Right lung (tissue), 5 donors: ENCODE data around the gene MYL11. TPM values are rescaled to one million over a fixed set of nuclear protein-coding genes. Genes with fewer than 3 reads are reported as not detected.
A peak's percentile ranks its signal among the peaks of the same experiment; 100 is the strongest.
"Not testable (repeated sequence)": the region's sequence is repeated elsewhere in the genome, so short reads cannot be mapped to it uniquely, and the experiment has no call there.

Source experiments
- DNase-seq, 2 donors: peaks; one replicate each; pipeline ENCODE4 v3.0.0-alpha.2; 2013
- polyA plus RNA-seq, 5 donors: library from polyadenylated mRNA; unstranded; fragments of 120-200 nt; gene quantifications; one replicate each; pipeline versions ENCODE4 v1.2.1 to v1.2.3, GENCODE V29; 2013; ENCODE audit warnings: inconsistent platforms in 1 of 5, low replicate concordance in 1 of 5; ENCODE audit not compliant: insufficient read length in 5 of 5, insufficient read depth in 1 of 5

The MYL11 gene
- polyA plus RNA-seq, 5 donors = 0.24 to 353 (median 6.6) TPM; not detected in 1

DNA sequence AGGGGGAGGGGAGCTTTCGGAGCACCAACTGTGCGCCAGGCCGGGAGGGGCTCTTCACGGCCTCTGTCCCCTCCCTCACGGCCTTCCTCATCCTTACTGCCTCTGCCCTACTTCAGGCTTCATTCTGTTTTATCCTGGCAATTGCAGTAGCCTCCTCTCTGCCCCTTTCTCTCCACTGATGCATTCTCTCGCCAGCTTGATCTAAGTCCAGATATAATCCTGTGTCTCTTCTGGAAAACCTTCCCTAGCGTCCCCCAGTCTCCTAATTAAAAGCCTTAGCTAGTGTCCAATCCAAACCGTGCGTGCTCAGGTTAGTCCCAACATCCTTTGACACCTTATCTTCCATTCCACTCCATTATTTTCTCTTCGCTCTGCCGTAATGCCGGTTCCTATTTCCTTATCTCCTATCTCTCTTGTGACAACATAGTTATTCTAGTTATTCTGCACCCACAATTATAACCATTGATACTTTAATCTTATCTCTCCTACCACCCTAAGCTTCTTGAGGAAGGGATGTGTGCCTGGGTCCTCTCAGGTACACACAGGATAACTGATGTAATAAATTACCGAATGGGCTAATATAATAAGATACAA is 21.5 kb downstream of the MYL11 start:
- no peak for DNase-seq

DNA sequence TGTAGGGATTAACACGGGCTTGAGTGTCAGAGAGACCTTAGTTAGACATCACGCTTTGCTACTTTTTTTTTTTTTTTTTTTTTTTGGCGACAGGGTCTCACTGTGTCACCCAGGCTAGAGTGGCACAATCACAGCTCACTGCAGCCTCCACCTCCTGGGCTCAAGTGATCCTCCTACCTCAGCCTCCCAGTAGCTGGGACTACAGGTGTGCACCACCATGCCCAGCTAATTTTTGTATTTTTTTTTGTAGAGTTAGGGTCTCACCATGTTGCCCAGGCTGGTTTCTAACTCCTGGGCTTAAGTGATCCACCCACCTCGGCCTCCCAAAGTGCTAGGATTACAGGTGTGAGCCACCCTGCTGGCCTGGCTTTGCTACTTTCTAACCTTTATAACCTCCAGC is 22.0 kb downstream of the MYL11 start:
- DNase-seq = not testable (repeated sequence)

DNA sequence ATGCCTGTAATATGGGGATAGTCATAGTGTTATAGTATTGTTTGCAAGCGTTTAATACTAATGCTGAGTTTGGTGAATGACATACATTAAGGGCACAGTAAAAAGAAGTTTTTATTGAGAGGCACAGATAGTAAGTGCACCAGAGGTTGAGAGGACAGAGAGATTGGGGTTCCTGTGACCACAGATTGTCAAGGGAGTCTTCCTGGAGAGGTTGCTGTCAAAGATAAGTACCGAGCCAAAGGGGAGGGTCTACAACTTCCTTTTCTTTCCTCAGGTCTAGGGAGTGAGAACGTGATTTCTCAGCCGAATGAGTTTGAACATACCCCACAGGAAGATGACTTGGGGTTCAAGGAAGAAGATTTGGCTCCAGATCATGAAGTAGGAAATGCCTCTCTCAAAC is 22.5 kb downstream of the MYL11 start:
- no peak for DNase-seq

DNA sequence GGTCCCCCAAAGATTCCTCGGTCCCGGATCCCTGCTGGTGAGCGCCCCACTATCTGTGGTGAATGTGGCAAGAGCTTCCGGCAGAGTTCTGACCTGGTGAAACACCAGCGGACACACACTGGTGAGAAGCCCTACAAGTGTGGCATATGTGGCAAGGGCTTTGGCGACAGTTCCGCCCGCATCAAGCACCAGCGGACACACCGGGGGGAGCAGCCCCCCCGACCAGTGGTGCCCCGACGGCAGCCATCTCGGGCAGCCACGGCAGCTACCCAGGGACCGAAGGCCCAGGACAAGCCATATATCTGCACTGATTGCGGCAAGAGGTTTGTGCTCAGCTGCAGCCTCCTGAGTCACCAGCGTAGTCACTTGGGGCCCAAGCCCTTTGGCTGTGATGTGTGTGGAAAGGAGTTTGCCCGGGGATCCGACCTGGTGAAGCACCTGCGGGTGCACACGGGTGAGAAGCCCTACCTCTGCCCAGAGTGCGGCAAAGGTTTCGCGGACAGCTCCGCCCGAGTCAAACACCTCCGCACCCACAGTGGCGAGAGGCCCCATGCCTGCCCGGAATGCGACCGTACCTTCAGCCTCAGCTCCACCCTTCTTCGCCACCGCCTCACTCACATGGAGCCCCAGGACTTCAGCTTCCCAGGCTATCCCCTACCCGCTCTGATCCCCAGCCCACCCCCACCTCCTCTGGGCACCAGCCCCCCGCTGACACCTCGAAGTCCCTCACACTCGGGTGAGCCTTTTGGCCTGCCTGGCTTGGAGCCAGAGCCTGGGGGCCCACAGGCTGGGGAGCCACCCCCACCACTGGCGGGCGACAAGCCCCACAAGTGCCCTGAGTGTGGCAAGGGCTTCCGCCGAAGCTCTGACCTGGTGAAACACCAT is 23.4 kb downstream of the MYL11 start:
- no peak for DNase-seq

DNA sequence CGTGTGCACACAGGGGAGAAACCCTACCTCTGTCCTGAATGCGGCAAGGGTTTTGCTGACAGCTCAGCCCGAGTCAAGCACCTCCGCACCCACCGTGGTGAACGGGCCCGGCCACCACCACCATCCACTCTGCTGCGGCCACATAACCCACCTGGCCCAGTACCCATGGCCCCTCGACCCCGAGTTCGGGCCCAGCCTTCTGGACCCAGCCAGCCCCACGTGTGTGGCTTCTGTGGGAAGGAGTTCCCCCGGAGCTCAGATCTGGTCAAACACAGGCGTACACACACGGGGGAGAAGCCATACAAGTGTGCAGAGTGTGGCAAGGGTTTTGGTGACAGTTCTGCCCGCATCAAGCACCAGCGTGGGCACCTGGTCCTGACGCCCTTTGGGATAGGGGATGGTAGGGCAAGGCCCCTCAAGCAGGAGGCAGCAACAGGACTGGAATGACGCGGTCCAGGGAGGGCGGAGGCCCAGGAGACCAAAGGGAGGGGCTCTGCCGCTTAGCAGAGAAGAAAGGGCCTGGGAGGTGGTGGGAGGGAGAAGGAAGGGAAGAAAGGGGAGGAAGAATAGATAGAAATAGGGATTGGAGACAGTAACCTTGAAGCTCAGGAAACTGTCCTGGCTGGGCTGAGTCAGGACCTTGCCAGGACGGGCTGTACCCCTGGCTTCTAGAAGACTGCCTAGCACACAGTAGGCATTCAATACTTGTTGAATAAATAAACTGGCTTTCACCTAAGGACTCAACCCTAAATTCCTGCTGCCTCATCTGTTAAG is 24.2 kb downstream of the MYL11 start:
- no peak for DNase-seq

DNA sequence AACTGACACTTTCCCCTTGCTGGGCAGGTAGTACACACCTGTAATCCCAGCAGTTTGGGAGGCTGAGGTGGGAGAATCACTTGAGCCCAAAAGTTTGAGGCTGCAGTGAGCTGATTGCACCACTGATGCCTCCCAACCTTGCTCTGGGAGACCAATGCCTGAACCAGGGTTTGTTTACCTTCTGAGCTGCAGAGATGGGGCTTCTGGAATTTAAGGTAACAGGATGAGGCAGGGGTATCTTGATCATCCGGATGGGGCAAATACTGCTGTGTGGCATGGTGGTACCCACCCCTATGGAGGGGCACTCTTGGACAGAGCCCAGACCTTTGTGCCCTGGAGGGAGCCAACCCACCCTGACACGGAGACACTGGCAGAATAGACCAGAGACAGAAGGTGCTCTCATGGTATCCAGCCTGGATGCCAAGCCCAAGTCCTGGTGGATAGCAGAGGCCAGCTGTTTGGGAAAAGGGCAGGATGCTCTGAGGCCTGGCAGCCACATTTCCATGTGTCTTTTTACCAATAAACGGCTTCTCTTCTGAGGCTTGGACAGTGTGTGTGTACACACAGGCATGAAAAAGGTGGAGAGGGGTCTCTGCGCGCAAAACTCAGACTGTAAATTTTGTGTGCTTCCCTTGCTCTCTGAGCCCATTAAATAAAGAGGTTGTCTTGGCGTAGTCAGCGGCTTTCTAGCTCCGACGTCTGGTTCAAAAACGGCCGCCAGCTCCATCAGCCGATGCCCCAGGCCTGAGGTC is 25.0 kb downstream of the MYL11 start:
- no peak for DNase-seq

DNA sequence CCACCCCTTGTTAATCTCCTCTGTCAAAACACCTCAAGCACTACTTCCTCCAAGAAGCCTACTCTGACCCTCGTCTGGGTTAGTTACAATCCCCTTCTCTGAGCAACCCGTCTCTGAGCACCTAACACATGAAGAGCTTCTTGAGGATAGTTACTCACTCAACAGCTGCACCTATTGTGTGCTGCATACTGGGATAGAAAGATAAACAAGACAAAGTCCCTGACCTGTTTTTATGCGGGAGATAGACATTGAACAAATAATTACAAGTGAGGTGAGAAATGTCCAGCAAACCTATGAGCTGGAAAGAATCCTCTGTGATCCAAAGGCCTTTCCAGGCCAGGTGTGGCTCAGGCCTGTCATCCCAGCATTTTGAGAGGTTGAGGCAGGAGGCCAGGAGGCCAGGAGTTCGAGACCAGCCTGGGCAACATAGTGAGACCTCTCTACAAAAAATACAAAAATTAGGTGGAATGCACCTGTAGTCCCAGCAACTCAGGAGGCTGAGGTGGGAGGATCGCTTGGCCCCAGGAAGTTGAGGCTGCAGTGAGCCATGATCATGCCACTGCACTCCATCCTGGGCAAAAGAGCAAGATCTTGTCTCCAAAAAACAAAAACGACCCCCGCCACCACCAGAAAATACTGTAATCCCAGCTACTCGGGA is 27.3 kb downstream of the MYL11 start:
- no peak for DNase-seq

DNA sequence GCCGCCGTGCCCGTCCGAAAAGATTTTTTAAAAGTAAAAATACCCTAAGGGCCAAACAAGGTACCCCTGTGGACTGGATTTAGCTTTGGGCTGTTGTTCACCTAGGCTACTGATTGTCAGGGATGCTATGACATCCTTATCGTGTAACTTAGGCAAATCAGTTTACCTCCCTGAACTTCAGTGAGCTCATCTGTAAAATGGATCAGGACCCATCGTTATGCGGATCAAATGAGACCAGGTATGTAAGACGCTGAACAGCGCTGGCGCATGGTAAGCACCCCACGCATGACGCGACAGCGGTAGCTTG is 32.1 kb downstream of the MYL11 start:
- DNase-seq = no peak

DNA sequence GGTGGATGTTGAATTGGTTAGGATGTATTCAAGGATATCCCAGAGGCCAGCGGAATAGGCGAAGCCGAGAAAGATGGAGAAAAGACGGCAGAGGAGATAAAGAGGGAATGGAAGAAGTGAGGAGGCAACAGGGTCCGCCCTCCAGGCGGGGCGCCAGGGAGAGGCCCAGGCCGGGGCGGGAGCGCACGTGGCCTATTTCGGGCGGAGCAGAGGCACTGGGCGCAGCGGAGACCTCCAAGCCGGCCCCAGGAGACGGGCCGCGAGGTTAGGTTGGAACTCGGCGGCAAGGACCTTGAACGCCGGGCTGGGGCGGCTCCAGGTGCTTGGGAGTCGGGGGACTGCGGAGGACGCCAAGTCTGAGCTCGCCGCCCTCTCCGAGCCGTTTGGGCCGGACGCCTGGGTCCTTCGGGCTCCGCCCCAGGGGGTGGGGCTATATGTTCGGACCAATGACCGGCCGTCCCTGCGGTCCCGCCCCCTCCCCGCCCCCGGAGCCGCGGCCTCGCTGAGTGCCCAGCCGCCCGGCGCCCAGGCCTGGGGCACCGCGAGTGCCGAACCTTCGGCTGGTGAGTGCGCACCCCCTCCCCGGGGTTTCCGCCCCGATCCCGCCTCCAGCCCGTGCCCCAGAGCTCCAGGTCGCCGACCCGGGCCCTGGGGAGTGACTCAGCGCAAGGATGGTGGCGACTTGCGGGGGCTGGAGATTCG is 32.7 kb downstream of the MYL11 start, which contains the start of gene ZNF771:
Gene ZNF771 (plus strand): TSS at position 505 of the 702 bp plus-strand sequence. CDS start 448 bp downstream, outside the sequence.
- peak; percentile 90 to 93 for DNase-seq

DNA sequence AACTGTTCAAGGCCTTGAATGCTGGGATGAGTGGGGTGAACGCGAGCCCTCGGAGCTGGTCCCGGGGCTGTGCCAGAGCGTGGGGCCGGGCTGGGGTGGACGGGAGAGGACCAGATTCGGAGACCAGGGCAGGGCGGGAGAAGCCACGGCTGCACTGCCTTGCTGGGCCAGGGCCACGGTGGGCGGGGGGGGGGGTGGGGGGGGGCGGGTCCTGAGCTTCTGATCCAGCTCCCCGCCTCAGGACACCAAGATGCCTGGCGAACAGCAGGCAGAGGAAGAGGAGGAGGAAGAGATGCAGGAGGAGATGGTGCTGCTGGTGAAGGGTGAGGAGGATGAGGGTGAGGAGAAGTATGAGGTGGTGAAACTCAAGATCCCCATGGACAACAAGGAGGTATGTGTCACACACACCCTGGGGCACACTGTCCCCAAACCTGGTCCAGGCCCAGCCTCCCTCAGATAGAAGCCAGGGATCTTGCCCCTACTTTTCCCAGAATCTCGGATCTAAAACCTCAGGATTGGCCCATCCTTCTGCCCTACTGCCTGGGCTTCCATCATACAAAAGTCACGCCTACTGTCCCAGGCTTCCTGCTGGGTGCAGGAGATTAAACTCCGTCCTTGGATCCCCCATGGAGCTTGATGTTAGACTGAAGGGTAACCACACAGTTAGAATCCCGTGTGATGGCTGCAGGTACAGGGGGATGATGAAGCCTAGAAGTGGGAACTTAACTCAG is 33.4 kb downstream of the MYL11 start:
- peak in 1 of 2 donors; percentile 57 for DNase-seq

DNA sequence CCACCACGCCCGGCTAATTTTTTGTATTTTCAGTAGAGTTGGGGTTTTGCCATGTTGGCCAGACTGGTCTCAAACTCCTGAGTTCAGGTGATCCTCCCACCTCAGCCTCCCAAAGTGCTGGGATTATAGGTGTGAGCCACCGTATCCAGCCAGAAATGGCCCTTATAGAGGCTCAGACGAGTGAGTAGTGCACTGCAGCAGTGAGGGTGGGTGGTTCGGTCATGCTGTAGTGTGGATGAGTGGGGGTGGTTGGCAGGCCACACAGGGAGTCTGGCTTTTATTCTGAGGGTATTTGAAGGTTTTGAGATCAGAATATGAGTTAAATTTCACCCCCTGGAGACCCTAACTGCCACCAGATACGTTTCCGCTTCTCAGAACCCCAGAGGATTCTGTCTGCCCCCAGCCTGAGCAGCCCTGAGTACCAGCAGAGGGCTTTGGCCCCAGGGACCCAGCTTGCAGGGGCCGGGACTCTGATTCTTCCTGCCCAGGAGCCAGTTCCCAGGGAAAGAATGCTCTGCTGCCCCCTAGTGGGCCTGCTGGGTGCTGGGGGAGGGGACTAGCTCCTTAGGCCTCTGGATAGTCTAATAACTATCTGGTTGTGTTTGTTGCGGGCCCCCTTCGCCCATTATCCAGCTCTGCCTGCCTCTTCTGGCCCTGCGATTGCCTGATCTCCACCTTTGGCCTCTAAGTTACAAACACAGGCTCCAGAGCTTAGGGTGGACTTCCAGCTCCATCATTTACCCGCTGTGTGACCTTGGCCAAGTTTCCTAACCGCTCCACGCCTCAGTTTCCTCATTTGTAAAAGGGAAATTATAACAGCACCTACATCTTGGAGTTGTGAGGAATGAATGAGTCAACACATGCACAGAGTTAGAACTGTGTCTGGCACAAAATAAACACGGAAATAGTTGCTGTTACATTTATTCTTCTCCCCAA is 34.8 kb downstream of the MYL11 start:
- DNase-seq = peak; percentile 76 to 86

DNA sequence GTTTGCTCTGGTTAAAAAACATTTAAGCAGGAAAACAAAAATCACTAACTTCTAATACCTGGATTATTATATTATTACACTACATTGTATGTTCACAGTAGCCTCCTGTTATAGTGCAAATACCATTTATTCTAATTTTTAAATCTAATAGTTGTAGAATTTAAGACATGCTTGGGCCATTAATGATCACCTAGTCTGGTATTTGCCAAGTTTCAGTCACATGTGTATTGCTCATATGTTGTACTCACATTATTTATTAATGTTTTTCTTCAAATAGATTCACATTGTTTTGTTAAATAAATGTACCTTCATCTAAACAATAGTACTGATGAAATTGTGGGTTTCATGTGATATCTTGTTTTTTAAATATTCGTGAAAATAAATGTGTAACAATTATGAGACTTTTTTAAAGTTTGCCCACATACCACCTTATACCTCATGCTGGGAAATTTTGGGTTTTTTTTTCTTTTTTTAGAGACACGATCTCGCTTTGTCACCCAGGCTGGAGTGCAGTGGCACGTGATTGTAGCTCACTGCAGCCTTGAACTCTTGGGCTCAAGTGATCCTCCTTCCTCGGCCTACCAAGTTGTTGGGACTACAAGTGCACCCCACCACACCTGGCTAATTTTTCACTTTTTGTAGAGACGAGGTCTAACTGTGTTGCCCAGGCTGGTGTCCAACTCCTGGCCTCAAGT is 38.7 kb downstream of the MYL11 start:
- DNase-seq = no peak

DNA sequence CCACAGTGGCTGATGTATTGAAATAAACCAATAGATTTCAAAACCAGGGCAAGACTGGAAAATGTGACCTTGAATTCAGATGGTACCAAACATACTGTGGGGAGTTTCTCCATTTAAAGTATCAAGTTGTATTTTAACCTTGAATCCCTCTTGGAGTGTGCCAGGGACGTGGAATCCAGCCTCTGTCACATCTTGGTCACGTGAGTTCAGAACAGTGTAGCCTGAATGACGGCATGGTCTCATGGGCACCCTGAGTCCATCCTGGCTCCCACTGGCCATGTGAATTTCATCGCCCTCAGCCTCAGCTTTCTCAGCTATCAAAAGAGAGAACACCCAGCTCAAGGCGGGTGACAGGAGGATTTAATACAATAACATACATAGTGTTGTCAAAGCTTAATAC is 39.6 kb downstream of the MYL11 start:
- no peak for DNase-seq

DNA sequence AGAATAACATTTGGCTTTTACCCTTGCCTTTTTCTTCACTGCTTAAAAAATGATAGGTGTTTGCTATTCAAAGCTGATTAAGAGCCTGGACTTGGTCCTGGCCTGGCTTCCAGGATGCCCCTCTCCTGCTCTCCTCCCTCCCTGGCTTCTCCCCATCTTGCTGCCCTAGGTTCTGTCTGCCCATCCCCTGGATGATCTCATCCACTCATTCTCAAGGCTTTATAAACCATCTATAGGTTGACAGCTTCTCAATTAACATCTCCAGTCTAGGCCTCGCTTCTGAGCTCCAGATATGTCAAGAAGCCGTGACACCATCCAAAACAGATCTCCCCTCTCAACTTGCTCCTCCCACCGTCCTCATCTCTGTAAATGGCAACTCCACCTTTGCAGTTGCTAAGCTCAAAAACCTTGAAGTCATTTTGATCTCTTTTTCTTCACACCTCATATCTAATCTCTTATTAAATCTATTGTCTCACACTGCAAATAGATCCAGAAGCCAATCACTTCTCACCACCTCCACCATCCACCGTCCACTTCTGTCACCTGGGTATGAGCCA is 41.5 kb downstream of the MYL11 start:
- no peak for DNase-seq

DNA sequence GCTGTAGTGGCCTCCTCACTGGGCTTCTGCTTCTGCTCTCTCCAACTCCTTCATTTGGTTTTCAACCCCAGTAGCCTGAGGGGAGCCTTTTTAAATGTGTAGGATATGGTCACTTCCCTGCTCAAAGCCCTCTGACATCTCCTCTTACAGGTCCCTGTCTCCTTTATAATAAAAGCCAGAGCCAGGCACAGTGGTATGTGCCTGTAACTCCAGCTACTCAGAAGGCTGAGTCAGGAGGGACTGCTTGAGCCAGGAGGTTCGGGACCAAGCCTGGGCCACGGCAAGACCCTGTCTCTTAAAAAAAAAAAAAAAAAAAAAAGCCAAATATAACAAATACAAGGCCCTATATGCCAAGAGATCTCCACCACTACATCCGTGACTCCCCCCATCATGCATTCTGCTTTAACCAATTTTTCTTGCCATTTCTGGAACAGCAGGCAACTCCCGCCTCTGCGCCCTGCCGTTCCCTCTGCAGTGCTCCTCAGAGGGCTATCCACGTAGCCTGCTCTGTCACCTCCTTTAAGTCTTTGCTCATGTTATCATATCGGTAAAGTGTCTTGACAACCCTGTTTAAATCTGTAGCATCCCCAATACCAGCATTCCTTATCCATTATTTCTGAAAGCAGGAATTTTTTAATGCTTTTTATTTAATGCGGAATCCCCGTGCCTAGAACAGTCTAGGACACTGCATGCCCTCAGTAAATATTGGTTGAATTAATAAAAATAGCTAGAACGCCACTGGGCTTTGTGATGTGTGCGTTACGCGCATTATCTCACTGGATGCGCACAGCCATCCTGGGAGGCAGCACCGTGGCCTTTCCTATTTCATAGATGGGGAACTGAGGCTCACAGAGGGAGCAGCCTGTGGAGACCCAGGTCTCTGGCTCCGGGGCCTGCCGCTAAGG is 42.3 kb downstream of the MYL11 start:
- DNase-seq = no peak

DNA sequence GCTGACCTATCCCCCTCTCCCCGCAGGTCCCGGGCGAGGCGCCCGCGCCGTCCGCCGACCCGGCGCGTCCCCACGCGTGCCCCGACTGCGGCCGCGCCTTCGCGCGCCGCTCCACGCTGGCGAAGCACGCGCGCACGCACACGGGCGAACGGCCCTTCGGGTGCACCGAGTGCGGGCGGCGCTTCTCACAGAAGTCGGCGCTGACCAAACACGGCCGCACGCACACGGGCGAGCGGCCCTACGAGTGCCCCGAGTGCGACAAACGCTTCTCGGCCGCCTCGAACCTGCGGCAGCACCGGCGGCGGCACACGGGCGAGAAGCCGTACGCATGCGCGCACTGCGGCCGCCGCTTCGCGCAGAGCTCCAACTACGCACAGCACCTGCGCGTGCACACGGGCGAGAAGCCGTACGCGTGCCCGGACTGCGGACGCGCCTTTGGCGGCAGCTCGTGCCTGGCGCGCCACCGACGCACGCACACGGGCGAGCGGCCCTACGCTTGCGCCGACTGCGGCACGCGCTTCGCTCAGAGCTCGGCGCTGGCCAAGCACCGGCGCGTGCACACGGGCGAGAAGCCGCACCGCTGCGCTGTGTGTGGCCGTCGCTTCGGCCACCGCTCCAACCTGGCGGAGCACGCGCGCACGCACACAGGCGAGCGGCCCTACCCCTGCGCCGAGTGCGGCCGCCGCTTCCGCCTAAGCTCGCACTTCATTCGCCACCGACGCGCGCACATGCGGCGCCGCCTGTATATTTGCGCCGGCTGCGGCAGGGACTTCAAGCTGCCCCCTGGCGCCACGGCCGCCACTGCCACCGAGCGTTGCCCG is 43.1 kb downstream of the MYL11 start:
- peak; percentile 90 to 92 for DNase-seq
